Natural killer cell (primary cell): ENCODE results near the gene BZW2. TPM values are rescaled to one million over a fixed set of nuclear protein-coding genes. Genes with fewer than 3 reads are reported as not detected.

ENCODE experiments used
- ATAC-seq, 3 donors: fragments of 150-1000 bp in 2 of 3; fragments of 200-7000 bp in 1 of 3; cut with Tn5 transposase; 1 replicate in 1 of 3; 2 replicates in 2 of 3; pipeline ENCODE4 v1.10.0; 2021; ENCODE audit warnings: mild to moderate bottlenecking in 2 of 3, moderate library complexity in 2 of 3
- DNase-seq, 2 donors: peaks; one replicate each; pipeline versions ENCODE4 v3.0.0 to v3.0.0-alpha.2; 2013 to 2021; ENCODE audit warnings: mixed read lengths in 1 of 2
- H3K27ac ChIP-seq: one replicate; pipeline ENCODE4 v1.5.1; 2013; ENCODE audit warnings: mild to moderate bottlenecking, low read length
- H3K27me3 ChIP-seq: one replicate; pipeline ENCODE4 v1.6.1; 2013; ENCODE audit warnings: low read length; ENCODE audit not compliant: control insufficient read depth, insufficient read depth
- H3K36me3 ChIP-seq: one replicate; pipeline ENCODE4 v1.6.1; 2013; ENCODE audit warnings: low read length; ENCODE audit not compliant: control insufficient read depth, insufficient read depth
- H3K4me1 ChIP-seq: one replicate; pipeline ENCODE4 v1.6.1; 2013; ENCODE audit warnings: low read length; ENCODE audit not compliant: control insufficient read depth, insufficient read depth
- H3K4me3 ChIP-seq: one replicate; pipeline ENCODE4 v1.5.1; 2013; ENCODE audit warnings: low read length
- H3K9me3 ChIP-seq: one replicate; pipeline ENCODE4 v1.6.1; 2013; ENCODE audit warnings: low read length; ENCODE audit not compliant: control insufficient read depth, insufficient read depth
- H3K27ac Mint-ChIP-seq, 2 donors: one replicate each; pipeline ENCODE4 v1.8.0; 2022; ENCODE audit warnings: mild to moderate bottlenecking in 2 of 2, mixed read lengths in 2 of 2, moderate library complexity in 1 of 2
- H3K27me3 Mint-ChIP-seq, 2 donors: one replicate each; pipeline ENCODE4 v1.8.0; 2022; ENCODE audit warnings: low read depth in 2 of 2, mixed read lengths in 2 of 2
- H3K36me3 Mint-ChIP-seq: one replicate; pipeline ENCODE4 v1.8.0; 2022; ENCODE audit warnings: mixed read lengths
- H3K4me1 Mint-ChIP-seq, 2 donors: one replicate each; pipeline ENCODE4 v1.8.0; 2022; ENCODE audit warnings: mixed read lengths in 2 of 2
- H3K4me3 Mint-ChIP-seq: one replicate; pipeline ENCODE4 v1.8.0; 2022; ENCODE audit warnings: mild to moderate bottlenecking, moderate library complexity, mixed read lengths
- H3K9me3 Mint-ChIP-seq, 2 donors: one replicate each; pipeline ENCODE4 v1.8.0; 2022; ENCODE audit warnings: mixed read lengths in 2 of 2
- WGBS: methylation state at CpG from one replicate; pipeline ENCODE4 v1.1.7; 2013; ENCODE audit warnings: missing lambda C conversion rate; ENCODE audit not compliant: insufficient coverage; 5-methylcytosine and 5-hydroxymethylcytosine counted together
- intact Hi-C: fragments of 100-400 bp; cut with micrococcal nuclease; formaldehyde crosslinking; loops from one replicate; pipeline ENCODE4 v1.14.2; 2022
- total RNA-seq, 4 donors: library from RNA; stranded (reverse); fragments of 120-200 nt in 1 of 4; gene quantifications; one replicate each; pipeline versions ENCODE4 v1.2.3 to v1.2.4, GENCODE V29; 2013 to 2022
- TF ChIP-seq, protein P1 (sequence below): fragments of 200-600 bp; IDR thresholded peaks from one replicate; pipeline ENCODE4 v1.8.0; 2022; ENCODE audit warnings: antibody characterized with exemption

Gene BZW2
- total RNA-seq, 3 donors from 2014 or later (not counting 1 experiment from before 2014, with no cell fraction given), result 15.3 to 21.0 (median 19.9) TPM

DNA sequence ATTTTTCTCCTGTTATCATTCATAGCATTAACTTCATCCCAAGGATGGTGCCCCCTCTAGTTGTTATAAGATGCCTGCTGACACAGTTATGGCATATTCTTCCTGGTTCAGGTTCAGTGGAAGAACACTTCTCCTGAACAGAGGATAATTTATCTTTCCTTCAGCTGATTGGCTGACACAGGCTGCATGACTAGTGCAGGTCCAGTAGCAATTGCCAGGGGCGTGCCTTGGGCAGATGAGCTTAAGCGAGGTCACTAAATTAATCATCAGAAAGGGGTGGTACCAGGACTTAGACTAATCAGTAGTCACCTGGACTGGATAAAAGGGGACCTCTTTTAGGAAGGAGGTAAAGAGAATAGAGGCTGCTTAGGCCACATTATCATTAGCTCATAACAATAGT lies 42.3 kb downstream of the BZW2 start:
- Mint-ChIP-seq H3K36me3 (peaks cover 14% of the 10 kb centered on the region), H3K4me3 (no peak overlapping the region), H3K4me1 (peaks cover 10 to 13% of the 10 kb centered on the region in 2 donors), H3K27ac (no peak overlapping the region), H3K9me3 (no peaks in the 10 kb centered on the region), H3K27me3 (no peaks in the 10 kb centered on the region)
- H3K27ac ChIP-seq, result no peak overlapping the region
- DNase-seq, result no peak
- WGBS, result 100% methylated on average over 2 of the region's 2 CpGs
- H3K4me1 ChIP-seq, result no peaks in the 10 kb centered on the region
- ATAC-seq, result no peak
- no peaks in the 10 kb centered on the region for H3K9me3 ChIP-seq
- H3K27me3 ChIP-seq, result no peaks in the 10 kb centered on the region
- peaks cover 27% of the 10 kb centered on the region for H3K36me3 ChIP-seq
- TF ChIP-seq, protein P1, sequence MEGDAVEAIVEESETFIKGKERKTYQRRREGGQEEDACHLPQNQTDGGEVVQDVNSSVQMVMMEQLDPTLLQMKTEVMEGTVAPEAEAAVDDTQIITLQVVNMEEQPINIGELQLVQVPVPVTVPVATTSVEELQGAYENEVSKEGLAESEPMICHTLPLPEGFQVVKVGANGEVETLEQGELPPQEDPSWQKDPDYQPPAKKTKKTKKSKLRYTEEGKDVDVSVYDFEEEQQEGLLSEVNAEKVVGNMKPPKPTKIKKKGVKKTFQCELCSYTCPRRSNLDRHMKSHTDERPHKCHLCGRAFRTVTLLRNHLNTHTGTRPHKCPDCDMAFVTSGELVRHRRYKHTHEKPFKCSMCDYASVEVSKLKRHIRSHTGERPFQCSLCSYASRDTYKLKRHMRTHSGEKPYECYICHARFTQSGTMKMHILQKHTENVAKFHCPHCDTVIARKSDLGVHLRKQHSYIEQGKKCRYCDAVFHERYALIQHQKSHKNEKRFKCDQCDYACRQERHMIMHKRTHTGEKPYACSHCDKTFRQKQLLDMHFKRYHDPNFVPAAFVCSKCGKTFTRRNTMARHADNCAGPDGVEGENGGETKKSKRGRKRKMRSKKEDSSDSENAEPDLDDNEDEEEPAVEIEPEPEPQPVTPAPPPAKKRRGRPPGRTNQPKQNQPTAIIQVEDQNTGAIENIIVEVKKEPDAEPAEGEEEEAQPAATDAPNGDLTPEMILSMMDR, result no peak
- no peak overlapping the region for H3K4me3 ChIP-seq
- intact Hi-C loops, result no loop called here

DNA sequence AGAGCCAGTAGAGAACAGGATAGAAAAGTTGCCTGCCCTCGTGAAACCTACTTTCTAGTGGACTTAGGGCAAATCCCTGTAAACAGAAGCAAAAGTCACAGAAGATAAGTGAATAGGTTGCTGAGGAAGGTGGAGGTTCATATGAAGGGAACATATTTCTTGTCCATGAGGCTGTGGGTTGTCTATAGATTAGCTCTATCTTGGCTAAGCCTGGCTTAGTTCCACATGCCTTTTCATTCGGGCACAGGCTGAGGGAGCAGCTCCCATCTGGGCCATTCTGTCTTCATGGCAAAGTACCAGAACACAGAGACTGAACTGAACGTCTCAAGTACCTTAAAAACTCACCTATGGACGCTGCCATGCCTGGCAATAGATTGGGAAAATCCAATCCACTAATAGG lies 45.3 kb downstream of the BZW2 start:
- intact Hi-C loops, result no loop called here
- H3K27me3 ChIP-seq, result no peaks in the 10 kb centered on the region
- ATAC-seq (no peak), DNase-seq (no peak)
- H3K36me3 ChIP-seq, result peaks cover 36% of the 10 kb centered on the region
- TF ChIP-seq, protein P1, result no peak
- H3K27me3 Mint-ChIP-seq, result no peaks in the 10 kb centered on the region
- no peak overlapping the region for H3K27ac Mint-ChIP-seq
- H3K4me3 Mint-ChIP-seq, result no peak overlapping the region
- no peaks in the 10 kb centered on the region for H3K4me1 Mint-ChIP-seq
- no peak overlapping the region for H3K4me3 ChIP-seq
- H3K9me3 ChIP-seq, result no peaks in the 10 kb centered on the region
- no peaks in the 10 kb centered on the region for H3K4me1 ChIP-seq
- 92% methylated on average over 3 of the region's 4 CpGs for WGBS
- peaks cover 15% of the 10 kb centered on the region for H3K36me3 Mint-ChIP-seq
- no peaks in the 10 kb centered on the region for H3K9me3 Mint-ChIP-seq
- no peak overlapping the region for H3K27ac ChIP-seq

DNA sequence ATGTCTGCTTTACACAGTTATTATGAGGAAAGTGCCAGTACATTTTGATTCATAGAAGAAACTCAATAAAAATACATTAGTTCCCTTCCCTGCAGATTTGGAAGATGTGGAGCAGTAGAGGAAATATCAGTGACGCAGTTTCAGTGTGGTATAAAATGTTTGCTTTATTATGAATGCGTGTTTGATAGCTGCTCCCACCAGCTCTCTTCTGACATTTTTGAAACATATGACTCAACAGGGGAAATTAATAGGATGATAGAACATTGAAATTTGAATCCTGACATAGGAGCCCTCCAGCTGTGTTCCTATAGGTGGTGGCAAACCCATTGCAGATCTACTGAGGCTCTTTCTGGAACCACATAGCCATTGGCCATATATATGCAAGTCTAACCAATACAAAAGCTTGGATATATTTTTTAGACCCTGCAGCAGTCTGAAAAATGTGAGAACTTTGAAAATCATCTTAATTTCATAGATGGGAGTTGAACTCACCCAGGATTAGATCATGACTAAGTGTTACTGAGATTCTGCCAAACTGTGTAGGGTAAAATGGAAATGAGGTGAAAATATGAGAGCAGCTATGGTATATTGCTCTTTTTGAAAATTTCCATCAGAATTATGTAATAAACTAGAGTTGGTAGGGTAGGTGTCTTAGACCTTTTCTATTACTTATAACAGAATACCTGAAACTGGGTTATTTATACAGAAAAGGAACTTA lies 47.8 kb downstream of the BZW2 start:
- no peaks in the 10 kb centered on the region for H3K27me3 ChIP-seq
- intact Hi-C loops, result no loop called here
- DNase-seq (no peak), ATAC-seq (no peak)
- Mint-ChIP-seq H3K4me3 (no peak overlapping the region), H3K4me1 (no peaks in the 10 kb centered on the region), H3K27me3 (no peaks in the 10 kb centered on the region), H3K36me3 (peaks cover 28% of the 10 kb centered on the region), H3K27ac (no peak overlapping the region), H3K9me3 (no peaks in the 10 kb centered on the region)
- H3K4me1 ChIP-seq, result no peaks in the 10 kb centered on the region
- WGBS, result no CpG with 5 or more reads among the region's 2 CpGs
- no peak overlapping the region for H3K4me3 ChIP-seq
- H3K36me3 ChIP-seq, result peaks cover 54% of the 10 kb centered on the region
- TF ChIP-seq, protein P1, result no peak
- H3K27ac ChIP-seq, result no peak overlapping the region
- no peaks in the 10 kb centered on the region for H3K9me3 ChIP-seq

DNA sequence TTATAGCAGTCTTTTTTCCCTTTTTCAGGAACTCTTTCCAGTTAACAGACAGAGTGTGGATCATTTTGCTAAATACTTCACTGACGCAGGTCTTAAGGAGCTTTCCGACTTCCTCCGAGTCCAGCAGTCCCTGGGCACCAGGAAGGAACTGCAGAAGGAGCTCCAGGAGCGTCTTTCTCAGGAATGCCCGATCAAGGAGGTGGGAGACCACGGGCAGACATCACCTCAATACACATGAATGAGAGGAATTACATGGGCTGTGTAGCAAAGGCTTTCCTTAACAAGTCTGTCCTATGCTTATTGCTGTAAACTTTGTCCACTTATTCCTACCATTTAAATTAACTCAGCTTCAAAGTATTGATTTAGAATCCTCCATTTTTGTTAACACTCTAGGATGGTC lies 48.8 kb downstream of the BZW2 start:
- TF ChIP-seq, protein P1, result no peak
- H3K27ac Mint-ChIP-seq, result no peak overlapping the region

More for the DNA sequence above, 48.8 kb downstream of the BZW2 start:
- Histone ChIP-seq H3K36me3 (peaks cover 61% of the 10 kb centered on the region), H3K9me3 (no peaks in the 10 kb centered on the region), H3K27me3 (no peaks in the 10 kb centered on the region), H3K27ac (no peak overlapping the region), H3K4me3 (no peak overlapping the region), H3K4me1 (no peaks in the 10 kb centered on the region)
- Mint-ChIP-seq H3K4me1 (no peaks in the 10 kb centered on the region), H3K36me3 (peaks cover 34% of the 10 kb centered on the region), H3K27me3 (no peaks in the 10 kb centered on the region), H3K9me3 (no peaks in the 10 kb centered on the region), H3K4me3 (no peak overlapping the region)
- DNase-seq, result no peak
- intact Hi-C loops, result loop anchor here (1.0 kb wide), 1 partner anchor 223 kb away; no protein-coding TSS in a partner anchor
- no peak for ATAC-seq
- WGBS, result 99% methylated on average over 4 of the region's 6 CpGs
